ENCODE data around the gene FLNB. TPM values are rescaled to one million over a fixed set of nuclear protein-coding genes. Genes with fewer than 3 reads are reported as not detected.
A peak's percentile ranks its signal among the peaks of the same experiment; 100 is the strongest.
"Not testable (repeated sequence)": the region's sequence is repeated elsewhere in the genome, so short reads cannot be mapped to it uniquely, and the experiment has no call there.

The FLNB gene
- total RNA-seq, 1 donor from 2014 or later: 30.0 TPM

GRCh38 chr3:57978316-57978715 lies 29.9 kb upstream of the FLNB start:
- no peak for ATAC-seq (ENCODE audit: poor library complexity)
- no peak for DNase-seq
- intact Hi-C loops (cut with DNase I): no loop called here

- intact Hi-C loops (cut with DNase I): no loop called here
- DNase-seq: no peak
- ATAC-seq (ENCODE audit: poor library complexity): no peak
Observed at GRCh38 chr3:57980416-57980815, 27.8 kb upstream of the FLNB start.

GRCh38 chr3:57981483-57982087 lies 26.6 kb upstream of the FLNB start:
- no peak for ATAC-seq (ENCODE audit: poor library complexity)
- intact Hi-C loops (cut with DNase I): no loop called here
- DNase-seq: no peak

- intact Hi-C loops (cut with DNase I): no loop called here
- no peak for DNase-seq
- ATAC-seq (ENCODE audit: poor library complexity): peak; percentile 41
Observed at GRCh38 chr3:57982561-57983243, 25.5 kb upstream of the FLNB start.

GRCh38 chr3:57983734-57984518 lies 24.3 kb upstream of the FLNB start:
- ATAC-seq (ENCODE audit: poor library complexity): peak; percentile 89
- peak; percentile 64 for DNase-seq
- intact Hi-C loops (cut with DNase I): no loop called here

- ATAC-seq (ENCODE audit: poor library complexity) (no peak), DNase-seq (no peak)
- intact Hi-C loops (cut with DNase I): no loop called here
Observed at GRCh38 chr3:57985176-57985983, 22.8 kb upstream of the FLNB start.

- no peak for DNase-seq
- ATAC-seq (ENCODE audit: poor library complexity): no peak
- intact Hi-C loops (cut with DNase I): no loop called here
Observed at GRCh38 chr3:57985984-57986246, 22.3 kb upstream of the FLNB start.

- DNase-seq: no peak
- no peak for ATAC-seq (ENCODE audit: poor library complexity)
- intact Hi-C loops (cut with DNase I): no loop called here
Observed at GRCh38 chr3:57986261-57986660, 22.0 kb upstream of the FLNB start.

GRCh38 chr3:57989198-57989597 lies 19.0 kb upstream of the FLNB start:
- DNase-seq; intact Hi-C loops (cut with DNase I); ATAC-seq (ENCODE audit: poor library complexity): not testable (repeated sequence)

- intact Hi-C loops (cut with DNase I): no loop called here
- no peak for DNase-seq
- no peak for ATAC-seq (ENCODE audit: poor library complexity)
Observed at GRCh38 chr3:57989646-57990045, 18.6 kb upstream of the FLNB start.

GRCh38 chr3:57992452-57993213 lies 15.6 kb upstream of the FLNB start:
- no peak for DNase-seq
- intact Hi-C loops (cut with DNase I): no loop called here
- ATAC-seq (ENCODE audit: poor library complexity): peak; percentile 55

- ATAC-seq (ENCODE audit: poor library complexity) (peak; percentile 80), DNase-seq (no peak)
- intact Hi-C loops (cut with DNase I): no loop called here
Observed at GRCh38 chr3:57998366-57999283, 9.6 kb upstream of the FLNB start.

GRCh38 chr3:57999417-58000115 lies 8.7 kb upstream of the FLNB start:
- intact Hi-C loops (cut with DNase I): no loop called here
- DNase-seq: no peak
- ATAC-seq (ENCODE audit: poor library complexity): peak; percentile 14

- DNase-seq (no peak), ATAC-seq (ENCODE audit: poor library complexity) (no peak)
- intact Hi-C loops (cut with DNase I): no loop called here
Observed at GRCh38 chr3:58000306-58001085, 7.7 kb upstream of the FLNB start.

GRCh38 chr3:58001086-58001467 lies 7.1 kb upstream of the FLNB start:
- DNase-seq: no peak

GRCh38 chr3:58001979-58002378 lies 6.2 kb upstream of the FLNB start:
- ATAC-seq (ENCODE audit: poor library complexity) (no peak), DNase-seq (no peak)
- intact Hi-C loops (cut with DNase I): no loop called here

More at GRCh38 chr3:58001086-58001467, 7.1 kb upstream of the FLNB start:
- ATAC-seq (ENCODE audit: poor library complexity): no peak
- intact Hi-C loops (cut with DNase I): no loop called here
